ENCODE data around the gene TRAF3.
"Not testable (repeated sequence)": the region's sequence is repeated elsewhere in the genome, so short reads cannot be mapped to it uniquely, and the experiment has no call there.

The TRAF3 gene

DNA sequence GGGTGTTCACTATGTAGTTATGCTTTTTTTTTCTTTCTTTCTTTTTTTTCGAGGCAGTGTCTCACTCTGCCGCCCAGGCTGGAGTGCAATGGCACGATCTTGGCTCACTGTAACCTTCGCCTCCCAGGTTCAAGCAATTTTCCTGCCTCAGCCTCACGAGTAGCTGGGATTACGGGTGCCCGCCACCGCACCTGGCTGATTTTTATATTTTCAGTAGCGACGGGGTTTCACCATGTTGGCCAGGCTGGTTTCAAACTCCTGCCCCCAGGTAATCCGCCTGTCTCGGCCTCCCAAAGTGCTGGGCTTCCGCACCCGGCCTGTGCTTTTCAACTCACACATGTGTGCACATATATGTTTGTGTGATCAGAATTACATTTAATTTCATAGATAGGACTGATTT, 106.3 kb downstream of the TRAF3 start:
- DNase-seq (ENCODE audit: low read depth in 2 of 3, low spot score in 2 of 3), result no peak

DNA sequence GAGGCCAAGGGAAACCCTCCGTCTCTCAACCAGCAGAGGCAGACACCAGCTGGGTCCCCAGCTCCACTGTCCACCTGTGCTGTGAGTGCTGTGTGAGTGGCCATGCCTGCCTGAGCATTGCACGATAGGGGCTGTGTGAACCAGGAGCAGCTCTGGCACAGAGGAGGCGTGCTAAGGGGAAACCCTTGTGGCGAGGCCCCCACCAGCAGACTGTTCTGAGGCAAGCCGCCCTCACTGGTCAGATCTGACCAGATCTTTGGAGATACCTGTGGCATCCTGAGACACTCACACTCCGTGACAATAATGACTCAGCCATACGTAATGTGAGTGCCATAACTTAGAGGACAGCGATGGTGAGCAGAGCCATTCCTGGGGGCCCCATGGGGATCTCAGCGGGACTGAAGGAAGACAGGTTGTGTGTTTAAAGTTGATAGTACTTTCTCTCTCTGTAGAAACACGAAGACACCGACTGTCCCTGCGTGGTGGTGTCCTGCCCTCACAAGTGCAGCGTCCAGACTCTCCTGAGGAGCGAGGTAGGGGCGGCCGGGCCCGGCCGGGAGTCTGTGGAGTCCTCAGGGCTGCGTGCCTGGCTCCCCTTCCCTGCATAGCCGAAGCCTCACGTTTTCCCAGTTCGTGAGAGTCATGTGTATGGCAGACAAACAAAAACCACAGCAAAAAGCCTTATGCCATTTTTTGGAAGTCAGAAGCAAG, 108.6 kb downstream of the TRAF3 start:
- DNase-seq (ENCODE audit: low read depth in 2 of 3, low spot score in 2 of 3), result no peak

DNA sequence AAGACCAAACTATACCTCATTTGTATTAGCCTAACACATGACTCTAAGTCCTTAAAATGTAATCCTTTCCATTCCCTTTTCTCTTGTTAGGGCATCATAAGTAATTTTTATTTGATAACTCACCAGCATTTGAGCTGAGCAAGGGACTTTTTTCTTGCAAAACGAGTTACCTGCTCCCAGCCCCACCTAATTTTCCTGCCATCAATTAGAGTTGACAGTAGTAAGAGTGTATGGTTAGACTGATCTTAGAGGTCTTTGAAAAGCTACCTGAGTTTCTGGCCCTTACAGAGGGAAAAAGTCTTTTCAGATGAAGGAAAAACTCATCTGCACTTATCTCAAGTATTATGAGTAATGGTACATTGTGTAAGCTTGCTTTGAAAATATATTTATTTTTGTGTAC, 111.5 kb downstream of the TRAF3 start:
- DNase-seq (ENCODE audit: low read depth in 2 of 3, low spot score in 2 of 3), result no peak

DNA sequence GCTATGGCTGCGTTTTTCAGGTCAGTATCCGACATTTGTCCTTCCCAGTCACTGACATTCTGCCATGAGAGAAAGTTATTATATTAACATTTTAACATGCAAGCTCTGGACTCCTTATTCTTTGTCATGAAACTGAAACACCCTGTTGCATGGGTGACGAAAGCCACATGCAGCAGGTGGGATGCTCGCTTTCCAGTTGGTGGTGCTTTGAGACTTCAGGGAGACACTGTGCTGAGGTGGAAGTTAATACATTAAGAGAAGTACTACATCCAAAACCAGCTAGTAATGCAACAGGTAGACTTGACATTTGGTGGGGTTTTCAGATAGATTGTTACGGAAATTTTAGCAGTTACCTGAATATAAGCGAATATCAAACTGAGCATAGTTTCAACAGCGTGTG, 112.4 kb downstream of the TRAF3 start:
- DNase-seq (ENCODE audit: low read depth in 2 of 3, low spot score in 2 of 3), result no peak

DNA sequence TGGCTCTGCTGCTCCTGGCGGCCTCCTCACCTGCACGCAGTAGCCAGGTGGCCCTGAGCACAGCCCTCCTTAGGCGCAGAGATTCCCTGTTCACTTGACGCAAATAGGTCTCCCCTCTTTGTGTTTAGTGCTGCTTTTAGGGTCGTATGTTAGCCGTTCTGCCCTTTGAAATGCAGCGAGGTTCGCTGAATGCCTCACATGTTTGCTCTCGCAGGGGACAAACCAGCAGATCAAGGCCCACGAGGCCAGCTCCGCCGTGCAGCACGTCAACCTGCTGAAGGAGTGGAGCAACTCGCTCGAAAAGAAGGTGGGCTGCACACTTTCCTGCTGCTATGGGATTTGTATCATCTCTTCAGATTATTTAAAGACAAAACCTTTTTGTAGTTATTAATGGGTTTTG, 113.9 kb downstream of the TRAF3 start:
- DNase-seq (ENCODE audit: low read depth in 2 of 3, low spot score in 2 of 3), result no peak

DNA sequence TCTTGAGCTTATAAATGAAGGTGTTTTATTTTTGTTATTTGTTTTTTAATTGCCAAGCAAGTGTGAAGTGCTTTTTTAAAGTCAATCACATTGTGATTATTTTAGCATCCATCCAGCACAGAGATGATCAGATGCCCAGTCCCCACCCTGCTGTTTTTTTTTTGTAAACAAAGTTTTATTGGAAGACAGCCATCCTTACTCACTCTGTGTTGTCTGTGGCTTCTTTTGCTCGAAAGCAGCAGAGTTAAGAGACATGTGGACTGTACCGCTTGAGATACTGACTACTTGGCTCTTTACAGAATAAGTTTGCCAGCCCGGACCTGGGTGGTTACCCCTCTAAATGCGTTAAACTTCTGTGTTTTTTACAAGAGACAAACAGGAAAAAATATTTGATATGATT, 114.3 kb downstream of the TRAF3 start:
- no peak for DNase-seq (ENCODE audit: low read depth in 2 of 3, low spot score in 2 of 3)

DNA sequence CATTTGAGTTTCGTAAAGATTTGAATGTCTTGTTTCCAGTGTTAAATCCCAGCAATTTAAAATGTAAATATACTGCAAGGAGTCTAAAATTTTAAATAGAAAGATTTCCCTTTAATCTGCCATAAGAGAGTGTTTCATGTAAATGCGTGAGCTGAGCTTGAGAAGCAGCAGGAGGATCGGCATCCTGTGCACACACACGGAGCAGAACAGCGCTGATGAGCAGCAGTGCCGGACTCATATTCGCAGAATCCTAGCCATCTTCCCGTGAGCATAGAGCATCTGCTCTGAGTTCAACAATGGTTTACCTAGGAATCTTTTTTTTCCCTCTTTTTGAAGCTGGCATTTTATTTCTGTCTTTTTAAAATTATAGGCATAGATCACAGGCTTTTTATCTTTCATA, 115.4 kb downstream of the TRAF3 start:
- no peak for DNase-seq (ENCODE audit: low read depth in 2 of 3, low spot score in 2 of 3)

DNA sequence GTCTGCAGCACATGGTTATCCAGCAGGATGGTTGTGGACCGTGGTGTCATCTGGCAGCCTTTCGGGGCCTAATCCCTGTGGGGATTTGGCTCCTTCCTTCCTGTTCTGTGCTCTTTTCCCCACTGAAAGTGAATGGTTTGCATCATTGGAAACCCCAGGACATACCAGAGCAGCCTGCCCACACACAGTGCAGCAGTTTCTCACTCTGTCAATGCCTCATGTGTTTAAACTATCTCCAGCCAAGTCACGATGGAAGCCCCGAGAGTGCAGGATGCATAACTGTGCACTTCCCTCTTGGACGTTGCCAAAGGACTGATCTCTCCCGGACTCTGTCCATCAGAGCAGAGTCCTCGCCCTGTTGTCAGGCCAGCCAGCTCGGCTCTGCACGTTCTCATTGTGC, 116.2 kb downstream of the TRAF3 start:
- no peak for DNase-seq (ENCODE audit: low read depth in 2 of 3, low spot score in 2 of 3)

DNA sequence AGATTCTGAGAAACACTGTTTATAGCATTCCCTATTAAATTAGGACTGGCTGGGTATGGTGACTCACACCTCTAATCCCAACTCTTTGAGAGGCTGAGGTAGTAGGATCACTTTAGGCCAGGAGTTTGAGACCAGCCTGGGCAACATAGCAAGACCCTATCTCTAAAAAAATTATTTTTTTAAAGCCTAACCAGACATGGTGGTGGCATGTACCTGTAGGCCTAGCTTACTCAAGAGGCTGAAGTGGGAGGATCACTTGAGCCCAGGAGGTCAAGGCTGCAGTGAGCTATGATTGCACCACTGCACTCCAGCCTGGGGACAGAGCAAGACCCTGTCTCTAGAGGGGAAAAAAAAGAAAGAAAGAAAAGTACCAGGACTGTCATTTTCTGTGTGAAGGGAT, 119.5 kb downstream of the TRAF3 start:
- DNase-seq (ENCODE audit: low read depth in 2 of 3, low spot score in 2 of 3), result not testable (repeated sequence)

DNA sequence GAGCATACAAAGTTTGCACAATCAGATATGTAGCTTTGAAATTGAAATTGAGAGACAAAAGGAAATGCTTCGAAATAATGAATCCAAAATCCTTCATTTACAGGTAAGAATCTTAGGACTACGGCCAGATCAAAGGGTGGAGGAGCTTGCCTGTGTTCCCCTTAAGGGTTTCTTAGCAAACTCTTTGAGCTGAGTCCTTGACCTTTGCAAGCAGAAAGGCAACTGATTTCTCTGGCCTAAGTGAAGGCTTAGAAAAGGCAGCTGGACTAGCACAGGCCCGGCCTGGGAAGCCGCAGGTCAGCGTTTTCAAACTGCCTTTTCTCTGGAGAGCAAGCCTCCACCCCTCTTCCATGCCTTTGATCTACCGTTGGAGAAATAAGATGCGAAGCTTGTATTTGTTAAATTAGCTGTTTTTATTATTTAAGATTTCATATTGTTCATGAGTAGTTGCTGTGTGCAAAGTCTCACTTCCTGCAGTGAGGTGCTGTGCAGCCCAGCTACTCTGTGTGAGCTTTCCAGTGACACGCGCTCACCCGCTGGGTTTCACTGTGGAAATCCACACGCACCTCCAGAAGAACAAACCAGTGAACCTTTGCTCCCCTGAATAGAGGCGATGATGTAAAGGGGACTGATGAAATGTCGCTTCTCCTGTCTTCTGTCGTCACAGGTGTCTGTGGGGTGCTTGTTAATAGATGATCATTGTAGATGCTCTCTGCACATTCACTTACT, 120.2 kb downstream of the TRAF3 start:
- no peak for DNase-seq (ENCODE audit: low read depth in 2 of 3, low spot score in 2 of 3)

DNA sequence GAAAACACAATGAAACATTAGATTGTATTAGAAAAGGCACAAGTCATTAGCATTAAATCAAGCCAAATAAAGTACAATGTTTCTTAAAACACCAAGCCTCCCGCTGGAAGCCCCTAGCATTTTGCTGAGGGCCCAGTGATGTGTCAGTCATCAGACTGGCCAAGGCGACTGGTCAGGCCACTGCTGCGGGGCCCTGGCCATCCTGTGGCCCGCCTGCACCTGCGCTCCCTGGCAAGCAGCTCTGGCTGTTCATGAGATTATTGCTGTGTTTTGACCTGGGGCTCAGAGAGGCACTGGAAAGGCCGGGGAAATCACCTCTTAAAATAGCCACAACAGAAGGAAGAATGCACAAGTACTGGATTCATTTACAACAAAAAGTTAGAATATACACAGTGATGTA, 121.0 kb downstream of the TRAF3 start:
- DNase-seq (ENCODE audit: low read depth in 2 of 3, low spot score in 2 of 3), result no peak

DNA sequence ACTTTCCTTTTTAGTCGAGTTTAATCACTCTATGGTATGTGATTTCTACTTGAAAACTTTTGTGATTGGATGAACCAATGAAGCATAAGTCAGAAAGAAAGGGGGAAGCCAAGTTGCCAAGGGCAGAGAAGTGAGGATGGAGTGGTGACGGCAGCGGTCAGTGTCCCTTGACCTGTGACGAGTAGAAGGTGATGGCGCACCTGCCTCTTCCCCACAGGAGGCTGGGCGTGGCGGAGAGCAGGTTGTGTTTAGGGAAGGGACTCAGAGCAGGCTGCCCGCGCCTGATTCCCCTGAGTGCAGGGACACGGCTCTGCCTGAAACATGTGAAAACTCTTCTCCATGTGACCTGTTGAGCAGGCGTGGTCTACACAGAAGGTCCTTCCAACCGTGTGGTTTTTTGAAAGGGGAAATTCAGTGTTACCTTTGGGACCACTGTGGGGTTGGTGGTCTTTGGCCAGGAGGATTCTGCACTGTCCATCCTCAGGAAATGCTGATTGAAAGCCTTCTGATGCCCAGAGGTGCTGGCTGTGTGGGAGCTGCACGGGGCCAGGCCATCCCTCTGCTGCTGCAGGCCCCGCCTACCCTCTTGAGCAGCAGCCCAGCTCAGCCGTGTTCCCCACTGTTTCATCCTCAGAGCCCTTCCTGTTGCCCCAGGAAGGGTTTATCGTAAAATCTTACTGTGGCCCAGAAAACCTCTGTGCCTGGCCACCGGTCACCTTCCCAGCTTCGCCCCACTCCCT, 121.7 kb downstream of the TRAF3 start:
- DNase-seq (ENCODE audit: low read depth in 2 of 3, low spot score in 2 of 3), result no peak

DNA sequence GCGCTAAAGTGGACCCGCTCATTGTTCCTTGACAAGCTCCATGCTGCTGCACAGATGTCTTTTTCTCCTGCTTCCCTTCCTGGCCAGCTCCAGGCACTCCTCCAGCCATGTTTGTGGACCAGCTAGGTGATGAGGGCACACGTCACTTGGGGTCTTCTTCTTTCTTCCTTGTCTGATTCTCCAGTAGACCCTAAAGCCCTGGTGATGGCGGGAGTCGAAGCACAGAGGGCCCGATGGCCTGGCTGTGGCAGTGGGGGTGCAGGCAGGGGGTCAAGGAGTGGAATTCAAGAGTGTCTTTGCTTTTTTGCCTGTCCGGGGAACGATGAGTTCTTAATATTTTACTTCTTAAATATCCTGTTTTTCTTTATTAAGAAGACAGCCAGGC, 122.3 kb downstream of the TRAF3 start:
- no peak for DNase-seq (ENCODE audit: low read depth in 2 of 3, low spot score in 2 of 3)

DNA sequence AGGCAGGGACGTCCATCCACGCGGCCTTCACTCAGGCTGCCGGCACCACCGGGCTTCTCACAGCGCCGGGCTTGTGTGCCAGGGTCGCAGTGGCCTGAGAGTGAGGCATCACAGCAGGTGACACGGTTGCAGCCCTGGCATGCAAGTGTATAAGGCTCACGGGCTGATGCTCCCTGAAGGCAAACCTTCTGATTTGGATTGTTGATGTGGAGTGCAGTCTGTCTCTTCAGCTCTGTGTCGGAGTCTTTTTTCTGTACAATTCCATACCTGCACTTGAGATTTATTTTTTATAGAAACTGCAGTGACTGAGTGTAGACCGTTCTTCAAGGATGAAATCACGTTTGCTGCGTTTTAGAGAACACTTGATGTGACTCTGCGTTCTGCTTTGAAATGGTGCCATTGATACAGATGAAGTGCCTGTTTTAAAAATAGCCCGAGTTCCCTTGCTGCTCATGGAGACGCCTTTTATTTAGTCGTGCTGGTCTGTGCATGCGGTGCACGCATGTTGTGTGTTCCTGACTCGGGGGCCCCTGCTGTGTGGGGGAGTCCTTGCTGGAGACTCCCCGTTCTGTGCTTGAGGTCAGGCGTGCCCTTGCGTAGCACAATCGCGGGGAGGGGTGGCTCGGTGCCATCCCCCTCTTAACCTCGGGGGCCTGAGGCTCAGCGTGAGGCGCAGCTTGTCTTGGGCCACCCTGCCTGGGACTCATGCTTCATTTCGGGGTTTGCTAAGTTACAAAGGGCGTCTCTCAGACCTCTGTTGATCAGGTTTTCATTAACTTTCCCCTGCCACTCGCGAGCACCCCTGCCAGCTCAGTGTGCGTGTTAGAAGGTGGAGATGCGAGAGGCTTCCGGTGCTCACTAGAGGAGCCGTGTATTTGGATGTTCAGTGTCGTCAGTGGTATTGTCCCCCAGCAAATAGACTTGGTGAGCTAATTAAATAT, 123.7 kb downstream of the TRAF3 start:
- no peak for DNase-seq (ENCODE audit: low read depth in 2 of 3, low spot score in 2 of 3)

DNA sequence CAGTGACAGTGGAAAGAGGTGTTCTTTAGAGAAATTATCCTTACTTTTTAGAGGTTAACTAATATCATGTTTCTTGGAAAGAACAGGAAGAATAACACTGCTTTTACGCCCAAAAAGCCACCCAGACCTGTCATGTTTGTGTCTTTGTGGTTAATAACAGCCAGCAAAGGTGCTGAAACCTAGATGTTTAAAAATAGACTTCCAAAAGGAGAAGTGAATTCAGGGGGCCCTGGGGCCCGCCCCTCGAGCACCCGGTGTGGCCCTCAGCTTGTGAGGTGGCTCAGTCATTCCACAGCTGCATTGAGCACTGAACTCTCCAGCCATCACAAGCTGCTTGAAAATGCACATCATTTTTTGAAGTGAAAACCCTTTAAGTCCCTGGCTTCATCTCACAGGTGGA, 124.4 kb downstream of the TRAF3 start:
- no peak for DNase-seq (ENCODE audit: low read depth in 2 of 3, low spot score in 2 of 3)

DNA sequence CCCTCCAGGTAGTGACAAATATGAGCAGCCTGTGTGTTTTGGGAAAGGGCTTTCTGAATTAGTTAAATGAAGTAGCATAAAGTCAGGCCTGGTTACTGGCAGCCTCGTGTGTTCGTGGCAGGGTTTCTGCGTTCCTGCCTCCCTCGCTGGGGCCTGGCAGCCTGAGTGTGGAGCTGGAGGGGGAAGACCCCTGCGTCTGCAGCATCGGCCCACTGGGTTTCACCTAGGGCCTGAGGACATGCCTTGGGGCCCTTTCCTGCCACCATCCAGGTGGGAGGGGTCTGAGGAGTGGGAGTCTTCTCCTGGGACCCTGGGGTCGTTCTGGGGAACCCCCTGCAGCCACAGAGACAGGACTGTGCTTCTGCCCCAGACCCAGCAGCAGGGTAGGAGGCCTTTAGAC, 124.8 kb downstream of the TRAF3 start:
- no peak for DNase-seq (ENCODE audit: low read depth in 2 of 3, low spot score in 2 of 3)

DNA sequence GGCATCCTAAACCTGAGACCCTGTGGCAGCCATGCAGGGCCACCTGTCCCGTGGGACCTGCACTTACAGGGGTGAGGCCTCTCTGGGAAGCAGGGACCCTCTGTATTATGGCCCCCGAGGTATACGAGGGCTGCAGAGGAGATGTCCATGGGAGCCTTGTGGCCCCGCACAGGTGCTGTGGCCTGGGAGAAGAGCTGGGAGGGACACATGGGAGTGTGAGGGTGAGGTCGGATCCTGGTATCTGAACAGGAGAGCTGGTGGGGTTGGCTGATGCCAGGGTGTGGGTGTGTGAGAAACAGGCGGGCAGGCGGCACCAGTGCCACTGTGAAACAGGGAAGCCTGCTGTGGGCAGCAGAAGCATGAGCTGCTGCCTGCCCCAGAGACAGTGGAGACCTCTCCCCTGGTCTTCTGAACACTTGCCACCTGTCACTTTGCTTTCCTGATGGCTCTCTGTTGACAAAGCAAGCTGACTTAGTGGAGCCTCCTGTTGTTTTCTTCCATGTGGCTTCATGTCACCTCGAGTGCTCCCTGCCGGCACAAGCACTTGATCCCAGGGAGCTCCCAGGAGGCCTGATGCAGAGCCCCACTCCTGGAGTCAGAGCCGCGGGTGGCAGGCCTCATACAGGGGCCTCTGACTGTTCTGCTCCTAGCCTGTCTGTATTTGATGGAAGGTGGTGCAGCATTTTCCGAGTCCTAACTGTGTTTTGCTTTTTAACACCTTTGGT, 125.4 kb downstream of the TRAF3 start:
- no peak for DNase-seq (ENCODE audit: low read depth in 2 of 3, low spot score in 2 of 3)

DNA sequence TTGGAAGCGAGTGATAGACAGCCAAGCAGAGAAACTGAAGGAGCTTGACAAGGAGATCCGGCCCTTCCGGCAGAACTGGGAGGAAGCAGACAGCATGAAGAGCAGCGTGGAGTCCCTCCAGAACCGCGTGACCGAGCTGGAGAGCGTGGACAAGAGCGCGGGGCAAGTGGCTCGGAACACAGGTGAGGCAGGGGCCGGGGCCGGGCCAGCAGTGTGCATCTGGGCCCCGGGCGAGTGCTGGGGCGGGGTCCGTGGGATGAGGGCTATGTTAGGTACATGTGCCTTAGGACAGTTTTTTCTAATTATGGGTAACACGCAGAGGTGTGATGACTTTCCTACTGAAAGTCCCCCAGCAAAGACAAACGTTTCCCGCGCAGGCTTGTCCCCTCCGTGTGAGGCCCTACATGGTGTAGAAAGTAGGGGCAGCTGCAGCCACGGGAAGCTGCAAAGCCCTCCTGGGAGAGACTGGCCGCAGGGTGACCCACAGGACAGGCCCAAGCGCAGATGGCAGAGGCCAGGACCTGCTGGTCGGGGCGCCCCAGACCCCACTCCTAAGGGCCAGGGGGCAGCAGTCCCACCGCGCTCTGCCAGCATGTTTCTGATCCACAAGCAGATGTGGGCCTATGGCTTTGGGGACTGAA, 126.1 kb downstream of the TRAF3 start:
- no peak for DNase-seq (ENCODE audit: low read depth in 2 of 3, low spot score in 2 of 3)

DNA sequence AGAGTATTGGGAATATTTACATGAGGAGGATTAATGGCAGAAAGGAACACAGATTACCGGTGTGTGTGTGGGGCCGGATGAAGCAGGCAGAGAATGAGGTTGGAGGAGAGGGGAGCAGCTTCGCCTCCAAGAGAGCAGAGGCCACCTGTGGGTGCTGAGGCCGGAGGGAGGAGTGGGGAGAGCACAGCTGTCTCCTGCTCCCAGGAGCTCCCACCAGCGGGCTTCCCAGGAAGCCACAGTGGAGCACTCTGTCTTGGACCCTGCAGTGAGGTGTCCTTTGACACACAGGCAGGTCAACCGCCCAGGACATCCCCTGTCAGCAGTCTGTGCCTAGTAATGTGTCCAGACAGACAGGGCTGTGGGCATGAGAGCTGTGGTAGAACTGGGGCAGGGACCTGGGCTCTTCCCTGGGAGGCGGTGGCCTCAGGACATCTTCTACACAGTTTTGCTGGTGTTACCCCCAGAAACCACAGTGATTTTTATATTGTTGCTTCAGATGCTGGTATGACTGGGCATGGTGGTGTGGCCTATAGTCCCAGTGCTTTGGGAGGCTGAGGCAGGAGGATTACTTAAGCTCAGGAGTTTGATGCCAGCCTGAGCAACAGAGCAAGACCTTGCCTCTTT, 126.8 kb downstream of the TRAF3 start:
- DNase-seq (ENCODE audit: low read depth in 2 of 3, low spot score in 2 of 3), result no peak
